AG09309 (cell line): ENCODE measurements around the gene RNASEH2A.

Experiments
- DNase-seq: peaks from one replicate; pipeline ENCODE4 v3.0.0-alpha.2; 2010; ENCODE audit warnings: low read depth
- H3K4me3 ChIP-seq: 2 replicates; pipeline ENCODE4 v1.5.1; 2011; ENCODE audit warnings: mild to moderate bottlenecking, low read depth, low read length, moderate library complexity; ENCODE audit not compliant: control insufficient read depth
- TF ChIP-seq, protein P1 (sequence below): IDR thresholded peaks from 2 replicates; pipeline ENCODE4 v1.5.1; 2011; ENCODE audit warnings: mild to moderate bottlenecking, low read depth, low read length, inconsistent platforms; ENCODE audit not compliant: insufficient read depth, control insufficient read depth; ENCODE audit errors: missing control alignments

RNASEH2A gene

DNA sequence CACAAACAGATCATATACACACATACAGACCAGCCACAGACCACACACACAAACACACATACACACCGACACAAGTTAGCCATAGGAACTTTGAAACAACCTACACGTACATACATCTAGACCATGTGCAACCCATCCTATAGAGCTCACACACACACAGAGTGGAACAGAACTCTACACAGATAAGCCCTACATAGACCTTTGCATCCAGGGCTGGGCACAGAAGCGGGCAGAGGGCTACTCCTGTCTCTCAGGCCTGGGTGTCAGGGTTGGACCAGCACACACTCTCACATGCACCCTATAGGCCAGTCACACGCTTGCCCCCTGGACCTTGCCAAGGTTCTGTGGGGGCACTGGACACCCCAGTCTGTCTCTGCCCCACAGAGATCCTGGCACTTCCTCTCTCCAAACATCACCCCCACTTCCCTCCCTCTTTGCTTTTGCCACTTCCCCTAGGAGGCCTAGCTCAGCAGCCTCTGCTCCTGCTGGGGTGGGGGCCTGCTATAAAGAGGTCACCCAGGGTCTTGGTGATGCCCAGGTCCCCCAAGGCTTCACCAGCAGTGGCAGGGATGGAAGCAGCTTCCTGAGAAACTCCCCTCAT, 20.9 kb upstream of the RNASEH2A start:
- TF ChIP-seq, protein P1, sequence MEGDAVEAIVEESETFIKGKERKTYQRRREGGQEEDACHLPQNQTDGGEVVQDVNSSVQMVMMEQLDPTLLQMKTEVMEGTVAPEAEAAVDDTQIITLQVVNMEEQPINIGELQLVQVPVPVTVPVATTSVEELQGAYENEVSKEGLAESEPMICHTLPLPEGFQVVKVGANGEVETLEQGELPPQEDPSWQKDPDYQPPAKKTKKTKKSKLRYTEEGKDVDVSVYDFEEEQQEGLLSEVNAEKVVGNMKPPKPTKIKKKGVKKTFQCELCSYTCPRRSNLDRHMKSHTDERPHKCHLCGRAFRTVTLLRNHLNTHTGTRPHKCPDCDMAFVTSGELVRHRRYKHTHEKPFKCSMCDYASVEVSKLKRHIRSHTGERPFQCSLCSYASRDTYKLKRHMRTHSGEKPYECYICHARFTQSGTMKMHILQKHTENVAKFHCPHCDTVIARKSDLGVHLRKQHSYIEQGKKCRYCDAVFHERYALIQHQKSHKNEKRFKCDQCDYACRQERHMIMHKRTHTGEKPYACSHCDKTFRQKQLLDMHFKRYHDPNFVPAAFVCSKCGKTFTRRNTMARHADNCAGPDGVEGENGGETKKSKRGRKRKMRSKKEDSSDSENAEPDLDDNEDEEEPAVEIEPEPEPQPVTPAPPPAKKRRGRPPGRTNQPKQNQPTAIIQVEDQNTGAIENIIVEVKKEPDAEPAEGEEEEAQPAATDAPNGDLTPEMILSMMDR, result no peak
- DNase-seq, result no peak
- H3K4me3 ChIP-seq, result no peak overlapping the region

DNA sequence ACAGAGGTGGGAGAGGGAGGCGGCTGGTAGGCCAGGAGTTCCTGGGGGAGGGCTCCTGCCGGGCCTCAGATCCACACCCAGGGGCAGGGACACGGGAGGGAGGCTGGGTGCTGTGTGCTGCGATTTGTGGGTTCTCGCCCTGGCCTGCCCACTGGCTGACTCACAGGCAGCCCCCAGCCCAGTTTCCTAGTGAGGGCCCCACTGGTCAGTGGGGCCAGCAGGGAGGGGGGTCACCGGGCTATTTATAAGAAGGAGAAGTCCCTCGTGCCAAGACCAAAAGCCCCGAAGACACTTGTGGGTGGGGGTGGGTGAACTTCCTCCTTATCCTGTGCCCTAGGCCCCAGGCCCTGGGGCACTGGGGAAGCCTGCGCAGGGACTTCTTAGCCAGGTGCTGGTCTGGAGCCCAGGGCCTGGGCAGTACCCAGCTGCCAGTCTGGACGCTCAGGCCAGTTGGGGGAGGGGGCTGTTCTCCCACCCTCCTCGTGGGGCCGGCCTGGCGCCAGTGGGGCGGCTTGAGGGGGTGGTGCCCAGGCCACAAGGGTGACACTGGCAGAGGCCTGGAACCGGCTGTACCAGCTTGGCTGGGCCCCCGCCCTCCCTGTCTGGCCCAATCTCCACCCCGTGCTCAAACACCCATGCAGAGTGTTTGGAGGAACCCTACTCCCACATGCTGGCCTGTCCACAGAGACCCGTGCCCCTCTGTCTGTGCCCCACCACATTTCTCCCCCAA, 20.1 kb upstream of the RNASEH2A start:
- no peak overlapping the region for H3K4me3 ChIP-seq
- TF ChIP-seq, protein P1, result no peak
- DNase-seq, result no peak

DNA sequence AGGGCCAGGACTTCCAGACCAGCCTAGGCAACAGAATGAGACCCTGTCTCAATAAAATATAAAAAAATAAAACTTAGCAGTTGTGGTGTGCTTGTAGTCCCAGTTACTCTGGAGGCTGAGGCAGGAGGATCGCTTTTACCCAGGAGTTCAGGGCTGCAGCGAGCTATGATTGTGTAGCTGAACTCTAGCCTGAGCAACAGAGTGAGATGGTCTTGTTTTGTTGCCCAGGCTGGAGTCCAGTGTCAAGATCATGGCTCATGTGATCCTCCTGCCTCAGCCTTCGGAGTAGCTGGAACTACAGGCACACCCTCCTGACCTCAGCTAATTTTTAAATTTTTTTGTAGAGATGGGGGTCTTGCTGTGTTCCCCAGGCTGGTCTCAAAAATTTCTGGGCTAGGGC, 19.4 kb upstream of the RNASEH2A start:
- no peak for DNase-seq
- no peak overlapping the region for H3K4me3 ChIP-seq
- TF ChIP-seq, protein P1, result no peak

DNA sequence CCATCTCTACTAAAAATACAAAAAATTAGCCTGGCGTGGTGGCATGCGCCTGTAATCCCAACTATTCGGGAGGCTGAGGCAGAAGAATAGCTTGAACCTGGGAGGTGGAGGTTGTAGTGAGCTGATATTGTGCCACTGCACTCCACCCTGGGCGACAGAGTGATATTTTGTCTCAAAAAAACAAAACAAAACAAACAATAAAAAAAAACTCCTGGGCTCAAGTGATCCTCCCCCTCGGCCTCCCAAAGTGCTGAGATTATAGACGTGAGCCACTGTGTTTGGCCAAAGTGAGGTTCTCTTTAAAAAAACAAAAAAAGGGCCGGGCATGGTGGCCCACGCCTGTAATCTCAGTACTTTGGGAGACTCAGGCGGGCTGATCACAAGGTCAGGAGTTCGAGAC, 18.9 kb upstream of the RNASEH2A start:
- no peak for DNase-seq
- TF ChIP-seq, protein P1, result no peak
- H3K4me3 ChIP-seq, result no peak overlapping the region

DNA sequence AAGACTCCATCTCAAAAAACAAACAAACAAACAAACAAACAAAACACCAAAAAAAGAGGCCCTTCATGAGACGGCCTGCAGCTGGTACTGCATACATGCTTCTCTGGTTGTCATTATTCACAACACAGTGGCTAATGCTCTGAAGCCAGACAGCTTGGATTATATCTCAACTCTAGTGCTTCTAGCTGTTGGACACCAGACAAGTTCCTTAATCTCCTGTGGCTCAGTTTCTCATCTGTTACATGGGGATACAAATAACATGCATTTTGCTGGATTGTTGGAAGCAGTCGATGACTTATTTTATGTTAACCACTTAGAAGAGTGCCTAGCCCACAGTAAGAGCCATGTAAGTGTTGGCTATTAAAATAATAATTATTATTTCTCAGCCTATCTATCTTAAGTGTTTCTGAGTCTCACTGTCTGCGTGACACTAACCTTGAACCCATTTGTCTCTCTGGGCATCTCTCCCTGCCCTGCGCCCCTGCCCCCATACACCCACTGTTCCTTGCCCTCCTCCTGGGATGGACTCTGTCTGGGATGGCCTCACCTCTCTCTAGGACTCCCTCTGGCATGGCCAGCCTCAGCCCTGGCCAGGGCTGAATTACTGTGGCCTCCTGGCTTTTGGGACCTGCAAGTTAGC, 18.2 kb upstream of the RNASEH2A start:
- H3K4me3 ChIP-seq, result no peak overlapping the region; the same call in 1 of the 2 replicates
- no peak for DNase-seq
- TF ChIP-seq, protein P1, result no peak

DNA sequence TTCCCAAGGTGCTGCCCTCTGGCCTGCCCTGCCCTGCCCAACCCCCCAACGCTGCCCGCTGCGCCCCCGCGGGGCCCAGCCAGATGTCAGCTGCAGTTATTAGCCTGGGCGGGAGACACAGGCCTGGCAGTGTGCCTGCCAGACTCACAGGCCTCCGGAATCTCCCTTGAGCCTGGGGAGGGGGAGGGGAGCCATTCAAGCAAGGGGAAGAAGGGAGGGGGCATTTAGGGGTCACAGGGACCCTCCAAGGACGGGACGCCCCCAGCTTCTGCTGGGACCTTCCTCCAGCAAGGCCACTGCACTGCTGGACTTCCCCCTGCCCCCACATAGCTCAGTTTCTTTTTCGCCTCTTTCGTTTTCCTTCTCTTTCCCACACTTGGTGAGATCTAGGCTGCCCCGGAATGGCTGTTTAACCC, 17.7 kb upstream of the RNASEH2A start:
- DNase-seq, result no peak
- TF ChIP-seq, protein P1, result no peak
- H3K4me3 ChIP-seq, result peak overlapping the region; percentile 38
